Ascending aorta (tissue), 2 donors: ENCODE data around the gene FBXO24. TPM values are rescaled to one million over a fixed set of nuclear protein-coding genes. Genes with fewer than 3 reads are reported as not detected.

Source experiments
- DNase-seq, 2 donors: peaks; one replicate each; pipeline ENCODE4 v3.0.0-alpha.2; 2019; ENCODE audit warnings: low spot score in 2 of 2
- H3K27ac ChIP-seq, 2 donors: fragments of 200-600 bp; sonication (generic); one replicate each; pipeline ENCODE4 v1.5.1; 2016 to 2017; ENCODE audit warnings: mild to moderate bottlenecking in 1 of 2
- H3K27me3 ChIP-seq: fragments of 200-600 bp; sonication (generic); one replicate; pipeline ENCODE4 v1.5.1; 2017
- H3K36me3 ChIP-seq, 2 donors: fragments of 200-600 bp; sonication (generic); one replicate each; pipeline ENCODE4 v1.5.1; 2016
- H3K4me1 ChIP-seq, 2 donors: fragments of 200-600 bp; sonication (generic); one replicate each; pipeline ENCODE4 v1.5.1; 2016 to 2017; ENCODE audit warnings: mild to moderate bottlenecking in 1 of 2
- H3K4me3 ChIP-seq, 2 donors: fragments of 200-600 bp; sonication (generic); one replicate each; pipeline ENCODE4 v1.5.1; 2016 to 2017; ENCODE audit warnings: mild to moderate bottlenecking in 1 of 2
- H3K9me3 ChIP-seq, 2 donors: fragments of 200-600 bp; sonication (generic); one replicate each; pipeline ENCODE4 v1.5.1; 2016
- CTCF ChIP-seq, 3 experiments: fragments of 200-600 bp in 2 of 3; fragments of 450-650 bp in 1 of 3; sonication (generic) in 2 of 3; IDR thresholded peaks; one replicate each; pipeline ENCODE4 v1.5.1; 2016 to 2019; ENCODE audit warnings: antibody characterized with exemption in 3 of 3, mild to moderate bottlenecking in 1 of 3, moderate library complexity in 1 of 3
- intact Hi-C: fragments of 100-400 bp; cut with DNase I; formaldehyde crosslinking; loops from one replicate; pipeline ENCODE4 v1.15.1; 2023
- total RNA-seq: library from RNA; depleted of rRNA; stranded (reverse); fragments of >200 nt; gene quantifications from one replicate; pipeline ENCODE4 v1.1.0, GENCODE V29; 2016

FBXO24 gene
- total RNA-seq, 1 donor from 2014 or later, result not detected

GRCh38 chr7:100573691-100574361 is 12.3 kb upstream of the FBXO24 start, which contains the start of gene SAP25:
Gene SAP25, minus strand, starts transcription at chr7:100573900. Its CDS starts 158 bp downstream, at chr7:100573742.
- H3K4me3 ChIP-seq, result no peak within 1 kb of the TSS
- intact Hi-C loops, result no loop called here
- H3K9me3 ChIP-seq, result no peaks in the 10 kb centered on the region
- peaks cover 0 to 10% of the 10 kb centered on the region in 2 donors for H3K4me1 ChIP-seq
- no peaks in the 10 kb centered on the region for H3K27me3 ChIP-seq
- no peak for TF ChIP-seq CTCF (IDR thresholded peaks at IDR 0.05)
- H3K36me3 ChIP-seq, result peaks cover 39 to 49% of the 10 kb centered on the region in 2 donors
- DNase-seq, result no peak
- no peak within 1 kb of the TSS for H3K27ac ChIP-seq

GRCh38 chr7:100574362-100575205 is 11.5 kb upstream of the FBXO24 start:
- intact Hi-C loops, result no loop called here
- no peak for TF ChIP-seq CTCF (IDR thresholded peaks at IDR 0.05)
- H3K9me3 ChIP-seq, result no peaks in the 10 kb centered on the region
- H3K27ac ChIP-seq, result no peak overlapping the region
- H3K27me3 ChIP-seq, result no peaks in the 10 kb centered on the region
- peaks cover 43 to 55% of the 10 kb centered on the region in 2 donors for H3K36me3 ChIP-seq
- no peak for DNase-seq
- peaks cover 0 to 9% of the 10 kb centered on the region in 2 donors for H3K4me1 ChIP-seq
- H3K4me3 ChIP-seq, result no peak overlapping the region

DNA sequence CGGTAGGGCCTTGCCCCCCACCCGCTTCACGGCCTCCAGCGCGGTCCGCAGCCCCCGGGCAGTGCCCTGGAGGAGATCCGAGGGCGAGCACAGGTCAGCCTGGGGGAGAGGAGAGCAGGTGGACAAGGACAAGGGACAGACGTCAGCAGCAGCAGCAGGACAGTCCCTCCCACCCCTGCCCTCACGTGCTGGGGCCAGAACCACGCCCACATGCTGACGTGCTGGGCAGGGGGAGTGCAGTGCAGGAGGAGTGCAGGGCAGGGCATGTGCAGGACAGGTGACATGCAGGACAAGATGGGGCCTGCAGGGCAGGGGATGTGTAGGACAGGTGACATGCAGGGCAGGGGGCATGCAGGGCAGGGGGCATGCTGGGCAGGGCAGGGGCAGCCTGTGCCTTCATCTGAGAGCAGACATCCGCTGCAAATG is 10.9 kb upstream of the FBXO24 start:
- TF ChIP-seq CTCF (IDR thresholded peaks at IDR 0.05), result no peak
- Histone ChIP-seq H3K27me3 (no peaks in the 10 kb centered on the region), H3K4me1 (peaks cover 0 to 3% of the 10 kb centered on the region in 2 donors), H3K4me3 (no peak overlapping the region), H3K9me3 (no peaks in the 10 kb centered on the region), H3K27ac (no peak overlapping the region), H3K36me3 (peaks cover 43 to 61% of the 10 kb centered on the region in 2 donors)
- intact Hi-C loops, result no loop called here
- no peak for DNase-seq

DNA sequence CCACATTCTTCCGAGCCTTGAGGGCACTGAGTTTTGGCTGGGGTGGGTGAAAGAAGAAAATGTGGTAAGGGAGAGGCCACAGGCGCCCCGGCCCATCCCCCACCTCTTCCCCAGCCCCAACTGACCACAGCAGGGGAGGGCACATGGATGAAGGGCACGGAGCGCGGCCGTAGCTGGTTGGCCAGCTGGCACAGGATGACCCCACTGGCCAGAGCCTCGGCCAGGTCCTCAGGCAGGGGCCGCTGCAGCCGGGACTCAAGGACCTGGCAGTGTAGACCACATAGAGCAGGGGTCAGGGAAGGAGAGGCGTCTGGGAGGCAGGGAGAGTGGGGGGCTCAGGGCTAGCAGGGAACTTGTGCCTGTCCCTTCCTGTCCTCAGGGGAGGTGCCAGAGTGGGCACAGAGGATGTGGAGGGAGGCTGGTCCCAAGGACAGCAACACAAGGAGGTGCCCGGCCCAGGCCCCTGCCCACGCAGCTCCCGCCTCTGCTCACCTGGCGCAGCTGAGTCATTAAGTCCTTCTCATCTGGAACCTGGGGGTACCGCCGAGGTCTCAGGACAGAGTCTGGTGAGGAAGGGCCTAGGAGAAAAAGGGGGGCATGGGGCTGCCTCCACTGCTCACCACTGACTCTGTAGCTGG is 10.3 kb upstream of the FBXO24 start:
- Histone ChIP-seq H3K9me3 (no peaks in the 10 kb centered on the region), H3K4me3 (no peak overlapping the region), H3K27me3 (no peaks in the 10 kb centered on the region), H3K27ac (no peak overlapping the region), H3K36me3 (peaks cover 45 to 68% of the 10 kb centered on the region in 2 donors), H3K4me1 (no peaks in the 10 kb centered on the region)
- TF ChIP-seq CTCF (IDR thresholded peaks at IDR 0.05), result no peak
- intact Hi-C loops, result no loop called here
- no peak for DNase-seq

GRCh38 chr7:100576384-100576993 is 9.6 kb upstream of the FBXO24 start:
- DNase-seq, result no peak
- no peaks in the 10 kb centered on the region for H3K4me1 ChIP-seq
- no peaks in the 10 kb centered on the region for H3K27me3 ChIP-seq
- no peak for TF ChIP-seq CTCF (IDR thresholded peaks at IDR 0.05)
- H3K36me3 ChIP-seq, result peaks cover 52 to 74% of the 10 kb centered on the region in 2 donors
- no peak overlapping the region for H3K4me3 ChIP-seq
- no peaks in the 10 kb centered on the region for H3K9me3 ChIP-seq
- H3K27ac ChIP-seq, result no peak overlapping the region
- intact Hi-C loops, result no loop called here
